ENCODE results near the gene AIFM2. TPM values are rescaled to one million over a fixed set of nuclear protein-coding genes. Genes with fewer than 3 reads are reported as not detected.

The AIFM2 gene
- total RNA-seq, 1 donor from 2014 or later, result 19.4 TPM

GRCh38 chr10:70067586-70067985 is 65.0 kb downstream of the AIFM2 start:
- intact Hi-C loops (cut with DNase I), result no loop called here
- no peak for DNase-seq (ENCODE audit: low spot score)

GRCh38 chr10:70066190-70066589 is 66.4 kb downstream of the AIFM2 start:
- intact Hi-C loops (cut with DNase I), result no loop called here
- no peak for DNase-seq (ENCODE audit: low spot score)

GRCh38 chr10:70064486-70064885 is 68.1 kb downstream of the AIFM2 start:
- intact Hi-C loops (cut with DNase I), result no loop called here
- DNase-seq (ENCODE audit: low spot score), result no peak

DNA sequence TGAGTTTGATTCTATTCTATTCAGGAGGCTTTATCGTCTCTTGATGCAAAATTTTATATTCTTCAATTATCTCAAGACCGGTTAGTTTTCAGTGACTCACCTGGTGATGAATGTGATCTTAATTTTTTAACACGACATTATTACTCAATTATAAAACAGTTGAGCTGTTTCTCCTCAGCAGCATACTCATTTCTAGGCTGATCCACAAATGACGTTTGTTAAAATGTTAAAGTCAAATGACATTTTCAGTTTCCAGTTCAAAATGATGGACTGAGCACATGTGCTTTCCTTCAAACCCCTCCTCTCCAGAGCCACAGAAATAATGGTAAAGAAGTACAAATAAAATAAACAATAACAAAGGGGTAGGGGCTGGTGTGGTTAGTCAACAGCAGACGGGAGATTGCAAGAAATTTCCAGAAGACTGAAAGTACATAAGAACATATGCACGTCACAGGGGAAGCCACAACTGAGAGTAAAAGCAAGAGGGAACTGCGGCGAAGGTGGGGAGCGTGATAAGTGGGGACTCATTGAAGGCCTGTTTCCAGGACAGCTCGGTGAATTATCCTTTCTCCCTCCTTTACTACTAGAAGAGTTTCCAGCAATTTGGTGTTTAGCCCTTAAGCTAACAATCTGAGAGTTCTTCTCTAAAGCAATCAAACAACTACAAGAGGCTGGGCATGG is 69.1 kb downstream of the AIFM2 start:
- DNase-seq (ENCODE audit: low spot score), result no peak
- intact Hi-C loops (cut with DNase I), result no loop called here

Other genes with a start within 250 kb of the AIFM2 start
- gene MACROH2A2, start 80.0 kb downstream of the AIFM2 start, total RNA-seq, result 15.3 TPM
- 5.2 TPM for gene TYSND1, start 13.9 kb upstream of the AIFM2 start, total RNA-seq
- 87.1 TPM for gene SAR1A, start 37.7 kb upstream of the AIFM2 start, total RNA-seq
- 68.6 TPM for gene PPA1, start 100.6 kb upstream of the AIFM2 start, total RNA-seq
- gene NPFFR1, start 151.2 kb upstream of the AIFM2 start, total RNA-seq, result not detected
- gene LRRC20, start 249.8 kb upstream of the AIFM2 start, total RNA-seq, result 46.3 TPM